Measurements from ENCODE around the gene COPE.

The COPE gene

DNA sequence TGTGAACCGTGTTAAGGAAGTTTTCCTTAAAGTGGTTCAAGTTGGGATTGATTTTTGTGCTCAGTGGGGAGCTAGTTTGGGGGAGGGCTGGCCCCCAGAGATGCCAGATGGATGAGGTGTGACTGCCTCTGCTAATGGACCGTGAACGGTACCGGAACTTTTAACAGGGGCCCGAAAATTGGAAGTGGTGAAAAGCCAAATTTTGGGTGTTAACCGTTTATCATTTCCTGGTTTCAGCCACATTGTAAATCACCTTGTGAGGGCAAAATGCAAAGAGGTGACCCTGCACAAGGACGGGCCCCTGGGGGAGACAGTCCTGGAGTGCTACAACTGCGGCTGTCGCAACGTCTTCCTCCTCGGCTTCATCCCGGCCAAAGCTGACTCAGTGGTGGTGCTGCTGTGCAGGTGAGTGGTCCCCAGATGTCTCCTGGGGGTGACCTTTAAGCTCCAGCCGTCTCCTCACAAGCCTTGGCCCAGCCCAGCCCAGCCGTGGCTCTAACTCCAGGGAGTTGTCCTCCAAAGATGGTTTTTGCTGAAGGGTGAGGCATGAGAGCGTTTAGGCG lies 69.3 kb downstream of the COPE start:
- no peak for FAIRE-seq

Measured in islet of Langerhans (tissue), 1 donor.